Tibial nerve (tissue), 4 donors: ENCODE data around the gene GABRD.

ENCODE experiments used
- EP300 ChIP-seq, 2 donors: sonication (generic); formaldehyde crosslinking; IDR thresholded peaks; one replicate each; pipeline ENCODE4 v1.6.1; 2017; ENCODE audit warnings: antibody characterized with exemption in 2 of 2, mild to moderate bottlenecking in 1 of 2
- POLR2A ChIP-seq, 2 donors: fragments of 450-650 bp; IDR thresholded peaks; one replicate each; pipeline ENCODE4 v1.6.1; 2017; ENCODE audit warnings: antibody characterized with exemption in 2 of 2, mild to moderate bottlenecking in 2 of 2, moderate library complexity in 2 of 2
- TF ChIP-seq, protein P1 (sequence below), 5 experiments: fragments of 200-600 bp in 3 of 5; fragments of 450-650 bp in 2 of 5; sonication (generic) in 3 of 5; IDR thresholded peaks; one replicate each; pipeline ENCODE4 v1.5.1; 2016 to 2019; ENCODE audit warnings: antibody characterized with exemption in 5 of 5, mild to moderate bottlenecking in 3 of 5, moderate library complexity in 2 of 5

DNA sequence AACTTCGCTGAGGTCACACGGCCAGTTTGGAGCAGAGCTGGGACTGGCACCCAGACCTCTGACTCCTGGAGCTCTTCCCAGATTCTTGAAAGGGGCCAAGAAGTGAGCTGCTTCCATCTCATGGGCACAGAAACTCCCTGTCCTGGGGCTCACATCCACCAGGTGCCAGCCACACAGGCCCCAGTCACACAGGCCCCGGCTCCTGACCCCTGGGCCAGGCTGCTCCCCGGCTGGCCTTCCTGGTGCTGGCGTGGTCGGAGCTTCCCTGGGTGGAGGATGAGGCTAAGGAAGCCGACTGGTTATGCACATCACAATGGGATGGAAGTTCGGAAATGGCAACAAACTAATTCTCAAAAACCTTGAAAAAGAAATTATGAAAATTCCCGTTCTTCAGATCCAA is 3.0 kb upstream of the GABRD start:
- TF ChIP-seq, protein P1, sequence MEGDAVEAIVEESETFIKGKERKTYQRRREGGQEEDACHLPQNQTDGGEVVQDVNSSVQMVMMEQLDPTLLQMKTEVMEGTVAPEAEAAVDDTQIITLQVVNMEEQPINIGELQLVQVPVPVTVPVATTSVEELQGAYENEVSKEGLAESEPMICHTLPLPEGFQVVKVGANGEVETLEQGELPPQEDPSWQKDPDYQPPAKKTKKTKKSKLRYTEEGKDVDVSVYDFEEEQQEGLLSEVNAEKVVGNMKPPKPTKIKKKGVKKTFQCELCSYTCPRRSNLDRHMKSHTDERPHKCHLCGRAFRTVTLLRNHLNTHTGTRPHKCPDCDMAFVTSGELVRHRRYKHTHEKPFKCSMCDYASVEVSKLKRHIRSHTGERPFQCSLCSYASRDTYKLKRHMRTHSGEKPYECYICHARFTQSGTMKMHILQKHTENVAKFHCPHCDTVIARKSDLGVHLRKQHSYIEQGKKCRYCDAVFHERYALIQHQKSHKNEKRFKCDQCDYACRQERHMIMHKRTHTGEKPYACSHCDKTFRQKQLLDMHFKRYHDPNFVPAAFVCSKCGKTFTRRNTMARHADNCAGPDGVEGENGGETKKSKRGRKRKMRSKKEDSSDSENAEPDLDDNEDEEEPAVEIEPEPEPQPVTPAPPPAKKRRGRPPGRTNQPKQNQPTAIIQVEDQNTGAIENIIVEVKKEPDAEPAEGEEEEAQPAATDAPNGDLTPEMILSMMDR (IDR thresholded peaks at IDR 0.05), result no peak
- TF ChIP-seq POLR2A (IDR thresholded peaks at IDR 0.05) (no peak), EP300 (IDR thresholded peaks at IDR 0.05) (no peak)
